ENCODE results near the gene C2CD2.

The C2CD2 gene

DNA sequence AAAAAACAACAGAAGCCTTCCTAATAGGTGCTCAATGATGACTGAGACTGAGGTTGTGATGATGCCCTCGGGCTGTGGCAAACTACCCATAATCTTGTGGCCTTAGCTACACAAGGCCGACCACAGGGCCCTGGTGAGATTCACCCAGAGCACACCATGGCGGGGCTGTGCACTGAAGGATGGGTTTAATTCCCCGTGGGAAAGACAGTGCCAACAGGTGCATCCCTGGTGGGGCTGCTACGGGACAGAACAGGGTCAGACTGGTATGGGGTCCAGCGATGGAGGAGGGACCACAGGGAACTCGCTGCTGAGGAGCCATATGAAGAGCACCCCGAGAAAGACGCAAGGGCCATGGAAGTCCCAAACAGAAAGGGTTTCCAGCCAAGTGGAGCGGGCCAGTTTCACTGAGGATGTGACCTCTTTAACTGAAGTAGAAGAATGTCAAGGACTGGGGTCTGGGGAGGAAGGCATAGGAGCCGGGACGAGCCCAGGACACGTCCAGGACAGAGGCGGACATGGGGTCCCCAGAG is 96.0 kb downstream of the C2CD2 start:
- Histone ChIP-seq H4K20me1 (ENCODE audit: control insufficient read depth, insufficient read depth, low read depth, low read length) (no peaks in the 10 kb centered on the region), H3K4me2 (ENCODE audit: low read length) (no peak overlapping the region), H3K4me3 (ENCODE audit: low read length) (no peak overlapping the region), H3K27me3 (ENCODE audit: control insufficient read depth, low read length) (no peaks in the 10 kb centered on the region), H3K27ac (ENCODE audit: low read depth, low read length) (no peak overlapping the region), H3K9me2 (replicated peaks; ENCODE audit: control insufficient read depth, low read length) (no peaks in the 10 kb centered on the region), H3K79me2 (ENCODE audit: control insufficient read depth, low read length) (peaks cover 39% of the 10 kb centered on the region), H3K9me3 (ENCODE audit: control insufficient read depth, insufficient read depth, low read length) (no peaks in the 10 kb centered on the region; the same call in 1 of the 2 replicates), H3F3A (ENCODE audit: control insufficient read depth, insufficient read depth) (peaks cover 4% of the 10 kb centered on the region), H3K36me3 (ENCODE audit: control insufficient read depth, low read length) (peaks cover 91% of the 10 kb centered on the region), H3K4me1 (ENCODE audit: control insufficient read depth, low read length) (peaks cover 24% of the 10 kb centered on the region)
- TF ChIP-seq EZH2phosphoT487 (IDR thresholded peaks at IDR 0.05; ENCODE audit: borderline replicate concordance, low read length): no peak
- TF ChIP-seq, protein P1, sequence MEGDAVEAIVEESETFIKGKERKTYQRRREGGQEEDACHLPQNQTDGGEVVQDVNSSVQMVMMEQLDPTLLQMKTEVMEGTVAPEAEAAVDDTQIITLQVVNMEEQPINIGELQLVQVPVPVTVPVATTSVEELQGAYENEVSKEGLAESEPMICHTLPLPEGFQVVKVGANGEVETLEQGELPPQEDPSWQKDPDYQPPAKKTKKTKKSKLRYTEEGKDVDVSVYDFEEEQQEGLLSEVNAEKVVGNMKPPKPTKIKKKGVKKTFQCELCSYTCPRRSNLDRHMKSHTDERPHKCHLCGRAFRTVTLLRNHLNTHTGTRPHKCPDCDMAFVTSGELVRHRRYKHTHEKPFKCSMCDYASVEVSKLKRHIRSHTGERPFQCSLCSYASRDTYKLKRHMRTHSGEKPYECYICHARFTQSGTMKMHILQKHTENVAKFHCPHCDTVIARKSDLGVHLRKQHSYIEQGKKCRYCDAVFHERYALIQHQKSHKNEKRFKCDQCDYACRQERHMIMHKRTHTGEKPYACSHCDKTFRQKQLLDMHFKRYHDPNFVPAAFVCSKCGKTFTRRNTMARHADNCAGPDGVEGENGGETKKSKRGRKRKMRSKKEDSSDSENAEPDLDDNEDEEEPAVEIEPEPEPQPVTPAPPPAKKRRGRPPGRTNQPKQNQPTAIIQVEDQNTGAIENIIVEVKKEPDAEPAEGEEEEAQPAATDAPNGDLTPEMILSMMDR (IDR thresholded peaks at IDR 0.05; ENCODE audit: low read depth, low read length, poor library complexity, severe bottlenecking): no peak

DNA sequence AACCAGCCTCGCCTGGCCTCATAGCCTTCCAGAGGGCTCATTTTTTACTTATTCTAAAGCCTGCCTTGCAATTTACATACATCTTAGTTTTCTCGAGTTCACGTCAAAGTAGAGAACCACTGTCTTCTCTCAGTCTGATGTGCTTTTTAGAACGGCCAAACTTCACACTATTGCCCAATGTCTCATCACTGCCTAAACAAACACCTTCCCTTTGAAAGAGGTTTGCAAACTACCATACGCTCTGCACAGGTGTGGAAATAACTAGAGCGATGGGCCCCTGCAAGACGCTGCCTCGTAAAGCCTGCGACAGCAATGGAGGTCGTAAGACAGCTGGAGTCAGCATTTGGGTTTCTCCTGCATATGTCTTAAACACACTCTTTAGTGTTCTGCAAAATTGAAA is 97.2 kb downstream of the C2CD2 start:
- peaks cover 94% of the 10 kb centered on the region for H3K36me3 ChIP-seq (ENCODE audit: control insufficient read depth, low read length)

DNA sequence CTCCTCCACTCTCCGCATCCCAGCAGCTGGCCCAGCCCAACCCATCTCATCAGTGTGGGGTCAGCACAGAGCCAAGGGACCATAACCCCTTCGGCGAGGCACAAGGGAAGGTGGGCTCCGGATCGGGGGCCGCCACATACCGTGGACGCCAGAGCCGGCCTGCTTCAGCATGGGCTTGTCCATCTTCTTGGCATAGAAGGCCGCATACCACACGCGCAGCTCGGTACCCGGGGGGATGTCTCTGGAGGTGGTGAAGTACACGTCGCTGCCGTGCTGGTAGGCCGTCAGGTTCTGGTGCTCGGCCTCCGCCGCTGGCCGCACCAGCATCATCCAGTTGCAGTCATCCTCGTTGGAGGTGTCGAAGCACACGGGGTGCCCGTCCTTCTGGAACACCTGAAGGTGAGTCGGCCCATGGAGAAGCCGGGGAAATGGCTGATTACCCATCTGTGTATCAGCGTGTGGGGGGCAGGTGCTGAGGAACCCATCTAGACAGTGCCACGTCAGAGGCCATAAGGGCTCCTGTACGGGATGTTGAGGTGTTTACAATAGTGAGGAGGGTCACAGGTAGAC is 99.3 kb downstream of the C2CD2 start:
- Histone ChIP-seq H3K36me3 (ENCODE audit: control insufficient read depth, low read length) (peaks cover 91% of the 10 kb centered on the region), H3F3A (ENCODE audit: control insufficient read depth, insufficient read depth) (no peaks in the 10 kb centered on the region), H3K9me2 (replicated peaks; ENCODE audit: control insufficient read depth, low read length) (no peaks in the 10 kb centered on the region), H3K9me3 (ENCODE audit: control insufficient read depth, insufficient read depth, low read length) (no peaks in the 10 kb centered on the region; the same call in 1 of the 2 replicates), H3K27ac (ENCODE audit: low read depth, low read length) (no peak overlapping the region), H3K4me2 (ENCODE audit: low read length) (no peak overlapping the region), H3K79me2 (ENCODE audit: control insufficient read depth, low read length) (peaks cover 10% of the 10 kb centered on the region), H3K4me1 (ENCODE audit: control insufficient read depth, low read length) (no peaks in the 10 kb centered on the region), H3K27me3 (ENCODE audit: control insufficient read depth, low read length) (no peaks in the 10 kb centered on the region), H3K4me3 (ENCODE audit: low read length) (no peak overlapping the region), H4K20me1 (ENCODE audit: control insufficient read depth, insufficient read depth, low read depth, low read length) (no peaks in the 10 kb centered on the region)
- TF ChIP-seq, protein P1 (IDR thresholded peaks at IDR 0.05; ENCODE audit: low read depth, low read length, poor library complexity, severe bottlenecking): no peak
- no peak for TF ChIP-seq EZH2phosphoT487 (IDR thresholded peaks at IDR 0.05; ENCODE audit: borderline replicate concordance, low read length)

More for the DNA sequence above, 97.2 kb downstream of the C2CD2 start:
- Histone ChIP-seq H3K27ac (ENCODE audit: low read depth, low read length) (no peak overlapping the region), H3K4me3 (ENCODE audit: low read length) (no peak overlapping the region), H3F3A (ENCODE audit: control insufficient read depth, insufficient read depth) (no peaks in the 10 kb centered on the region), H4K20me1 (ENCODE audit: control insufficient read depth, insufficient read depth, low read depth, low read length) (no peaks in the 10 kb centered on the region), H3K4me2 (ENCODE audit: low read length) (no peak overlapping the region), H3K9me3 (ENCODE audit: control insufficient read depth, insufficient read depth, low read length) (no peaks in the 10 kb centered on the region; the same call in 1 of the 2 replicates), H3K4me1 (ENCODE audit: control insufficient read depth, low read length) (peaks cover 11% of the 10 kb centered on the region), H3K27me3 (ENCODE audit: control insufficient read depth, low read length) (no peaks in the 10 kb centered on the region), H3K9me2 (replicated peaks; ENCODE audit: control insufficient read depth, low read length) (no peaks in the 10 kb centered on the region), H3K79me2 (ENCODE audit: control insufficient read depth, low read length) (peaks cover 29% of the 10 kb centered on the region)
- no peak for TF ChIP-seq EZH2phosphoT487 (IDR thresholded peaks at IDR 0.05; ENCODE audit: borderline replicate concordance, low read length)
- TF ChIP-seq, protein P1 (IDR thresholded peaks at IDR 0.05; ENCODE audit: low read depth, low read length, poor library complexity, severe bottlenecking): no peak
